GM23338 (cell line): ENCODE data around the gene AKAP8L. TPM values are rescaled to one million over a fixed set of nuclear protein-coding genes. Genes with fewer than 3 reads are reported as not detected.

Source experiments
- ATAC-seq: fragments of 200-7000 bp; cut with Tn5 transposase; 3 replicates; pipeline ENCODE4 v1.9.1; 2020
- DNase-seq: peaks from one replicate; pipeline ENCODE4 v3.0.0-alpha.2; 2015; ENCODE audit warnings: low spot score
- H2AFZ ChIP-seq: fragments of 200-600 bp; sonication (generic); 2 replicates; pipeline ENCODE4 v1.8.0; 2016; ENCODE audit warnings: antibody characterized with exemption, mild to moderate bottlenecking, moderate library complexity
- H3F3A ChIP-seq: fragments of 200-600 bp; sonication (generic); replicated peaks from 2 replicates; pipeline ENCODE4 v1.8.0; 2017; ENCODE audit warnings: antibody characterized with exemption, mixed run types, low read depth
- H3K27ac ChIP-seq: fragments of 200-600 bp; sonication (generic); 2 replicates; pipeline ENCODE4 v1.6.1; 2016; ENCODE audit warnings: low read depth
- H3K27me3 ChIP-seq: fragments of 200-600 bp; sonication (generic); 2 replicates; pipeline ENCODE4 v1.8.0; 2016; ENCODE audit warnings: mild to moderate bottlenecking, mixed run types, moderate library complexity; ENCODE audit not compliant: insufficient read depth
- H3K36me3 ChIP-seq: fragments of 200-600 bp; sonication (generic); 2 replicates; pipeline ENCODE4 v1.8.0; 2016; ENCODE audit warnings: mild to moderate bottlenecking; ENCODE audit not compliant: insufficient read depth
- H3K4me1 ChIP-seq: fragments of 200-600 bp; sonication (generic); 2 replicates; pipeline ENCODE4 v1.8.0; 2016; ENCODE audit warnings: mild to moderate bottlenecking, moderate library complexity; ENCODE audit not compliant: insufficient read depth
- H3K4me2 ChIP-seq: fragments of 200-600 bp; sonication (generic); 2 replicates; pipeline ENCODE4 v1.7.1; 2017; ENCODE audit warnings: mixed run types
- H3K4me3 ChIP-seq: fragments of 200-600 bp; sonication (generic); 2 replicates; pipeline ENCODE4 v1.6.1; 2016; ENCODE audit warnings: mixed run types
- H3K79me2 ChIP-seq: fragments of 200-600 bp; sonication (generic); replicated peaks from 2 replicates; pipeline ENCODE4 v1.8.0; 2017; ENCODE audit warnings: mild to moderate bottlenecking; ENCODE audit not compliant: insufficient read depth
- H3K9me2 ChIP-seq: fragments of 200-600 bp; sonication (generic); 2 replicates; pipeline ENCODE4 v1.8.0; 2017; ENCODE audit not compliant: insufficient read depth
- H4K20me1 ChIP-seq: fragments of 200-600 bp; sonication (generic); replicated peaks from 2 replicates; pipeline ENCODE4 v1.8.0; 2017; ENCODE audit warnings: mild to moderate bottlenecking; ENCODE audit not compliant: insufficient read depth
- H3K27ac Mint-ChIP-seq: 2 replicates; pipeline ENCODE4 v1.8.0; 2020; ENCODE audit warnings: inconsistent platforms, mild to moderate bottlenecking, moderate library complexity, mixed read lengths
- H3K27me3 Mint-ChIP-seq: 3 replicates; pipeline ENCODE4 v1.8.0; 2022; ENCODE audit warnings: low read depth, mild to moderate bottlenecking, moderate library complexity, mixed read lengths, inconsistent platforms; ENCODE audit not compliant: insufficient read depth, poor library complexity
- H3K36me3 Mint-ChIP-seq: 3 replicates; pipeline ENCODE4 v1.8.0; 2021; ENCODE audit warnings: low read depth, mild to moderate bottlenecking, inconsistent platforms, moderate library complexity, mixed read lengths
- H3K4me1 Mint-ChIP-seq: 3 replicates; pipeline ENCODE4 v1.8.0; 2020; ENCODE audit warnings: mild to moderate bottlenecking, inconsistent platforms, mixed read lengths
- H3K4me3 Mint-ChIP-seq: 3 replicates; pipeline ENCODE4 v1.8.0; 2021; ENCODE audit warnings: moderate library complexity, mild to moderate bottlenecking, inconsistent platforms, mixed read lengths
- H3K9me3 Mint-ChIP-seq: 3 replicates; pipeline ENCODE4 v1.8.0; 2020; ENCODE audit warnings: moderate library complexity, mild to moderate bottlenecking, inconsistent platforms, mixed read lengths
- CREB1 ChIP-seq: fragments of 250-450 bp; sonication (Bioruptor Pico); IDR thresholded peaks from 2 replicates; pipeline ENCODE4 v1.5.0; 2020; ENCODE audit warnings: low read depth, mild to moderate bottlenecking, moderate library complexity
- CTCF ChIP-seq, 2 experiments: fragments of 200-600 bp in 1 of 2; sonication (generic) in 1 of 2; conservative IDR thresholded peaks; 2 replicates each; pipeline versions ENCODE4 v1.5.1 to v1.6.1; 2016 to 2017; ENCODE audit warnings: antibody characterized with exemption in 2 of 2, low read depth in 2 of 2, mild to moderate bottlenecking in 2 of 2, moderate library complexity in 1 of 2
- EZH2 ChIP-seq: fragments of 200-600 bp; sonication (generic); IDR thresholded peaks from one replicate; pipeline ENCODE4 v1.8.0; 2017; ENCODE audit warnings: antibody characterized with exemption, mild to moderate bottlenecking, low read depth; ENCODE audit not compliant: unreplicated experiment
- EZH2phosphoT487 ChIP-seq: fragments of 200-600 bp; sonication (generic); IDR thresholded peaks from one replicate; pipeline ENCODE4 v1.8.1; 2018; ENCODE audit warnings: antibody characterized with exemption; ENCODE audit not compliant: unreplicated experiment
- JUNB ChIP-seq: IDR thresholded peaks from one replicate; pipeline ENCODE4 v1.6.1; 2016; ENCODE audit warnings: antibody characterized with exemption; ENCODE audit not compliant: unreplicated experiment
- NANOG ChIP-seq: IDR thresholded peaks from 2 replicates; pipeline ENCODE4 v1.6.1; 2016; ENCODE audit warnings: antibody characterized with exemption, borderline replicate concordance
- POLR2AphosphoS5 ChIP-seq: IDR thresholded peaks from 2 replicates; pipeline ENCODE4 v1.6.1; 2016; ENCODE audit warnings: antibody characterized with exemption, low read depth
- STAT1 ChIP-seq: IDR thresholded peaks from one replicate; pipeline ENCODE4 v1.6.1; 2016; ENCODE audit warnings: antibody characterized with exemption; ENCODE audit not compliant: unreplicated experiment
- ZNF114 ChIP-seq: fragments of 250-450 bp; sonication (Bioruptor Pico); IDR thresholded peaks from 2 replicates; pipeline ENCODE4 v1.5.0; 2020; ENCODE audit warnings: mild to moderate bottlenecking, moderate library complexity
- ZNF331 ChIP-seq: fragments of 250-450 bp; sonication (Bioruptor Pico); IDR thresholded peaks from 2 replicates; pipeline ENCODE4 v1.5.0; 2020; ENCODE audit warnings: low read depth, mild to moderate bottlenecking, moderate library complexity
- polyA plus RNA-seq: library from polyadenylated mRNA; unstranded; fragments of >200 nt; fragmentation: Nextera tagmentation; extraction: Ambion mirVana; gene quantifications from 2 replicates; pipeline ENCODE4 v1.2.1, GENCODE V29; 2016
- total RNA-seq: library from RNA; depleted of rRNA; stranded (reverse); fragments of >200 nt; shearing (Covaris generic); gene quantifications from 2 replicates; pipeline ENCODE4 v1.2.3, GENCODE V29; 2014
- TF ChIP-seq, protein P1 (sequence below): fragments of 250-450 bp; sonication (Bioruptor Pico); IDR thresholded peaks from 2 replicates; pipeline ENCODE4 v1.5.0; 2020; ENCODE audit warnings: mild to moderate bottlenecking, moderate library complexity
- TF ChIP-seq, protein P2 (sequence below): IDR thresholded peaks from 2 replicates; pipeline ENCODE4 v1.6.1; 2016; ENCODE audit warnings: antibody characterized with exemption
- TF ChIP-seq, protein P3 (sequence below): IDR thresholded peaks from one replicate; pipeline ENCODE4 v1.6.1; 2018; ENCODE audit warnings: antibody characterized with exemption; ENCODE audit not compliant: unreplicated experiment

AKAP8L gene
- total and polyA plus RNA-seq, 2 experiments from 2014 or later: 78.8 to 165 TPM

- Mint-ChIP-seq H3K27ac (no peak overlapping the region), H3K4me1 (no peaks in the 10 kb centered on the region), H3K9me3 (no peaks in the 10 kb centered on the region), H3K27me3 (peaks cover 11% of the 10 kb centered on the region), H3K36me3 (peaks cover 52% of the 10 kb centered on the region), H3K4me3 (no peak overlapping the region; the same call in 2 of the 3 replicates)
- Histone ChIP-seq H3K4me3 (no peak overlapping the region), H3K36me3 (peaks cover 42% of the 10 kb centered on the region), H3K27ac (no peak overlapping the region), H2AFZ (no peak overlapping the region), H3F3A (0 out of 2 replicates have a peak, but pooled peaks cover 8% of the 10 kb centered on the region), H4K20me1 (peaks cover under 1% of the 10 kb centered on the region; the same call in 1 of the 2 replicates), H3K9me2 (no peaks in the 10 kb centered on the region), H3K79me2 (no peaks in the 10 kb centered on the region), H3K4me2 (no peak overlapping the region), H3K4me1 (no peaks in the 10 kb centered on the region), H3K27me3 (no peaks in the 10 kb centered on the region)
- DNase-seq (no peak), ATAC-seq (no peak)
- TF ChIP-seq POLR2AphosphoS5: no peak
- no peak for TF ChIP-seq STAT1
- TF ChIP-seq, protein P1, sequence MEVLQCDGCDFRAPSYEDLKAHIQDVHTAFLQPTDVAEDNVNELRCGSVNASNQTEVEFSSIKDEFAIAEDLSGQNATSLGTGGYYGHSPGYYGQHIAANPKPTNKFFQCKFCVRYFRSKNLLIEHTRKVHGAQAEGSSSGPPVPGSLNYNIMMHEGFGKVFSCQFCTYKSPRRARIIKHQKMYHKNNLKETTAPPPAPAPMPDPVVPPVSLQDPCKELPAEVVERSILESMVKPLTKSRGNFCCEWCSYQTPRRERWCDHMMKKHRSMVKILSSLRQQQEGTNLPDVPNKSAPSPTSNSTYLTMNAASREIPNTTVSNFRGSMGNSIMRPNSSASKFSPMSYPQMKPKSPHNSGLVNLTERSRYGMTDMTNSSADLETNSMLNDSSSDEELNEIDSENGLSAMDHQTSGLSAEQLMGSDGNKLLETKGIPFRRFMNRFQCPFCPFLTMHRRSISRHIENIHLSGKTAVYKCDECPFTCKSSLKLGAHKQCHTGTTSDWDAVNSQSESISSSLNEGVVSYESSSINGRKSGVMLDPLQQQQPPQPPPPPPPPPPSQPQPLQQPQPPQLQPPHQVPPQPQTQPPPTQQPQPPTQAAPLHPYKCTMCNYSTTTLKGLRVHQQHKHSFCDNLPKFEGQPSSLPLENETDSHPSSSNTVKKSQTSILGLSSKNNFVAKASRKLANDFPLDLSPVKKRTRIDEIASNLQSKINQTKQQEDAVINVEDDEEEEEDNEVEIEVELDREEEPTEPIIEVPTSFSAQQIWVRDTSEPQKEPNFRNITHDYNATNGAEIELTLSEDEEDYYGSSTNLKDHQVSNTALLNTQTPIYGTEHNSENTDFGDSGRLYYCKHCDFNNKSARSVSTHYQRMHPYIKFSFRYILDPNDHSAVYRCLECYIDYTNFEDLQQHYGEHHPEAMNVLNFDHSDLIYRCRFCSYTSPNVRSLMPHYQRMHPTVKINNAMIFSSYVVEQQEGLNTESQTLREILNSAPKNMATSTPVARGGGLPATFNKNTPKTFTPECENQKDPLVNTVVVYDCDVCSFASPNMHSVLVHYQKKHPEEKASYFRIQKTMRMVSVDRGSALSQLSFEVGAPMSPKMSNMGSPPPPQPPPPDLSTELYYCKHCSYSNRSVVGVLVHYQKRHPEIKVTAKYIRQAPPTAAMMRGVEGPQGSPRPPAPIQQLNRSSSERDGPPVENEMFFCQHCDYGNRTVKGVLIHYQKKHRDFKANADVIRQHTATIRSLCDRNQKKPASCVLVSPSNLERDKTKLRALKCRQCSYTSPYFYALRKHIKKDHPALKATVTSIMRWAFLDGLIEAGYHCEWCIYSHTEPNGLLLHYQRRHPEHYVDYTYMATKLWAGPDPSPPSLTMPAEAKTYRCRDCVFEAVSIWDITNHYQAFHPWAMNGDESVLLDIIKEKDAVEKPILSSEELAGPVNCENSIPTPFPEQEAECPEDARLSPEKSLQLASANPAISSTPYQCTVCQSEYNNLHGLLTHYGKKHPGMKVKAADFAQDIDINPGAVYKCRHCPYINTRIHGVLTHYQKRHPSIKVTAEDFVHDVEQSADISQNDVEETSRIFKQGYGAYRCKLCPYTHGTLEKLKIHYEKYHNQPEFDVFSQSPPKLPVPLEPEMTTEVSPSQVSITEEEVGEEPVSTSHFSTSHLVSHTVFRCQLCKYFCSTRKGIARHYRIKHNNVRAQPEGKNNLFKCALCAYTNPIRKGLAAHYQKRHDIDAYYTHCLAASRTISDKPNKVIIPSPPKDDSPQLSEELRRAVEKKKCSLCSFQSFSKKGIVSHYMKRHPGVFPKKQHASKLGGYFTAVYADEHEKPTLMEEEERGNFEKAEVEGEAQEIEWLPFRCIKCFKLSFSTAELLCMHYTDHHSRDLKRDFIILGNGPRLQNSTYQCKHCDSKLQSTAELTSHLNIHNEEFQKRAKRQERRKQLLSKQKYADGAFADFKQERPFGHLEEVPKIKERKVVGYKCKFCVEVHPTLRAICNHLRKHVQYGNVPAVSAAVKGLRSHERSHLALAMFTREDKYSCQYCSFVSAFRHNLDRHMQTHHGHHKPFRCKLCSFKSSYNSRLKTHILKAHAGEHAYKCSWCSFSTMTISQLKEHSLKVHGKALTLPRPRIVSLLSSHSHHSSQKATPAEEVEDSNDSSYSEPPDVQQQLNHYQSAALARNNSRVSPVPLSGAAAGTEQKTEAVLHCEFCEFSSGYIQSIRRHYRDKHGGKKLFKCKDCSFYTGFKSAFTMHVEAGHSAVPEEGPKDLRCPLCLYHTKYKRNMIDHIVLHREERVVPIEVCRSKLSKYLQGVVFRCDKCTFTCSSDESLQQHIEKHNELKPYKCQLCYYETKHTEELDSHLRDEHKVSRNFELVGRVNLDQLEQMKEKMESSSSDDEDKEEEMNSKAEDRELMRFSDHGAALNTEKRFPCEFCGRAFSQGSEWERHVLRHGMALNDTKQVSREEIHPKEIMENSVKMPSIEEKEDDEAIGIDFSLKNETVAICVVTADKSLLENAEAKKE (CRISPR knock-in tag): no peak
- TF ChIP-seq JUNB: no peak
- TF ChIP-seq ZNF331: no peak
- no peak for TF ChIP-seq CREB1 (CRISPR knock-in tag)
- TF ChIP-seq, protein P2, sequence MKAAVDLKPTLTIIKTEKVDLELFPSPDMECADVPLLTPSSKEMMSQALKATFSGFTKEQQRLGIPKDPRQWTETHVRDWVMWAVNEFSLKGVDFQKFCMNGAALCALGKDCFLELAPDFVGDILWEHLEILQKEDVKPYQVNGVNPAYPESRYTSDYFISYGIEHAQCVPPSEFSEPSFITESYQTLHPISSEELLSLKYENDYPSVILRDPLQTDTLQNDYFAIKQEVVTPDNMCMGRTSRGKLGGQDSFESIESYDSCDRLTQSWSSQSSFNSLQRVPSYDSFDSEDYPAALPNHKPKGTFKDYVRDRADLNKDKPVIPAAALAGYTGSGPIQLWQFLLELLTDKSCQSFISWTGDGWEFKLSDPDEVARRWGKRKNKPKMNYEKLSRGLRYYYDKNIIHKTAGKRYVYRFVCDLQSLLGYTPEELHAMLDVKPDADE: no peak
- TF ChIP-seq EZH2: no peak
- TF ChIP-seq, protein P3, sequence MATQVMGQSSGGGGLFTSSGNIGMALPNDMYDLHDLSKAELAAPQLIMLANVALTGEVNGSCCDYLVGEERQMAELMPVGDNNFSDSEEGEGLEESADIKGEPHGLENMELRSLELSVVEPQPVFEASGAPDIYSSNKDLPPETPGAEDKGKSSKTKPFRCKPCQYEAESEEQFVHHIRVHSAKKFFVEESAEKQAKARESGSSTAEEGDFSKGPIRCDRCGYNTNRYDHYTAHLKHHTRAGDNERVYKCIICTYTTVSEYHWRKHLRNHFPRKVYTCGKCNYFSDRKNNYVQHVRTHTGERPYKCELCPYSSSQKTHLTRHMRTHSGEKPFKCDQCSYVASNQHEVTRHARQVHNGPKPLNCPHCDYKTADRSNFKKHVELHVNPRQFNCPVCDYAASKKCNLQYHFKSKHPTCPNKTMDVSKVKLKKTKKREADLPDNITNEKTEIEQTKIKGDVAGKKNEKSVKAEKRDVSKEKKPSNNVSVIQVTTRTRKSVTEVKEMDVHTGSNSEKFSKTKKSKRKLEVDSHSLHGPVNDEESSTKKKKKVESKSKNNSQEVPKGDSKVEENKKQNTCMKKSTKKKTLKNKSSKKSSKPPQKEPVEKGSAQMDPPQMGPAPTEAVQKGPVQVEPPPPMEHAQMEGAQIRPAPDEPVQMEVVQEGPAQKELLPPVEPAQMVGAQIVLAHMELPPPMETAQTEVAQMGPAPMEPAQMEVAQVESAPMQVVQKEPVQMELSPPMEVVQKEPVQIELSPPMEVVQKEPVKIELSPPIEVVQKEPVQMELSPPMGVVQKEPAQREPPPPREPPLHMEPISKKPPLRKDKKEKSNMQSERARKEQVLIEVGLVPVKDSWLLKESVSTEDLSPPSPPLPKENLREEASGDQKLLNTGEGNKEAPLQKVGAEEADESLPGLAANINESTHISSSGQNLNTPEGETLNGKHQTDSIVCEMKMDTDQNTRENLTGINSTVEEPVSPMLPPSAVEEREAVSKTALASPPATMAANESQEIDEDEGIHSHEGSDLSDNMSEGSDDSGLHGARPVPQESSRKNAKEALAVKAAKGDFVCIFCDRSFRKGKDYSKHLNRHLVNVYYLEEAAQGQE: no peak
- no peak for TF ChIP-seq ZNF114 (CRISPR knock-in tag)
- no peak for TF ChIP-seq EZH2phosphoT487
- no peak for TF ChIP-seq CTCF (conservative IDR thresholded peaks at IDR 0.05; ENCODE audit: low read depth in 2 of 2)
- no peak for TF ChIP-seq NANOG
Observed at GRCh38 chr19:15354566-15355296, 64.1 kb downstream of the AKAP8L start.
